Activated naive CD4-positive, alpha-beta T cell treated with anti-CD3 and anti-CD28 coated beads, Interleukin-2, amount 50 U/mL, for 24 hours (primary cell): Measurements from ENCODE around the gene GNG7.
"Not testable (repeated sequence)": the region's sequence is repeated elsewhere in the genome, so short reads cannot be mapped to it uniquely, and the experiment has no call there.

Experiments used
- H3K27ac Mint-ChIP-seq: one replicate; pipeline ENCODE4 v1.8.0; 2021; ENCODE audit warnings: mild to moderate bottlenecking, mixed read lengths
- H3K27me3 Mint-ChIP-seq: one replicate; pipeline ENCODE4 v1.8.0; 2021; ENCODE audit warnings: mixed read lengths
- H3K36me3 Mint-ChIP-seq: one replicate; pipeline ENCODE4 v1.8.0; 2021; ENCODE audit warnings: mixed read lengths
- H3K4me1 Mint-ChIP-seq: one replicate; pipeline ENCODE4 v1.8.0; 2021; ENCODE audit warnings: mixed read lengths
- H3K4me3 Mint-ChIP-seq: one replicate; pipeline ENCODE4 v1.8.0; 2021; ENCODE audit warnings: mild to moderate bottlenecking, mixed read lengths
- H3K9me3 Mint-ChIP-seq: one replicate; pipeline ENCODE4 v1.8.0; 2021; ENCODE audit warnings: mixed read lengths

The GNG7 gene

GRCh38 chr19:2703077-2703437 is 563 bp upstream of the GNG7 start:
- H3K27ac Mint-ChIP-seq = peak overlapping the region; percentile 65
- no peaks in the 10 kb centered on the region for H3K9me3 Mint-ChIP-seq
- H3K4me1 Mint-ChIP-seq = peaks cover 34% of the 10 kb centered on the region
- peak overlapping the region; percentile 77 for H3K4me3 Mint-ChIP-seq
- H3K27me3 Mint-ChIP-seq = no peaks in the 10 kb centered on the region
- no peaks in the 10 kb centered on the region for H3K36me3 Mint-ChIP-seq

GRCh38 chr19:2701361-2702169 is 929 bp downstream of the GNG7 start:
- Mint-ChIP-seq H3K27me3 (no peaks in the 10 kb centered on the region), H3K36me3 (no peaks in the 10 kb centered on the region), H3K9me3 (no peaks in the 10 kb centered on the region), H3K4me1 (peaks cover 34% of the 10 kb centered on the region), H3K27ac (peak overlapping the region; percentile 30), H3K4me3 (peak overlapping the region; percentile 74)

- Mint-ChIP-seq H3K36me3 (no peaks in the 10 kb centered on the region), H3K9me3 (no peaks in the 10 kb centered on the region), H3K27ac (peak overlapping the region; percentile 5), H3K27me3 (no peaks in the 10 kb centered on the region), H3K4me1 (peaks cover 34% of the 10 kb centered on the region), H3K4me3 (peak overlapping the region; percentile 26)
These were observed 1.7 kb downstream of the GNG7 start for GRCh38 chr19:2700660-2701360.

GRCh38 chr19:2699413-2700140 is 2.9 kb downstream of the GNG7 start:
- no peak overlapping the region for H3K4me3 Mint-ChIP-seq

DNA sequence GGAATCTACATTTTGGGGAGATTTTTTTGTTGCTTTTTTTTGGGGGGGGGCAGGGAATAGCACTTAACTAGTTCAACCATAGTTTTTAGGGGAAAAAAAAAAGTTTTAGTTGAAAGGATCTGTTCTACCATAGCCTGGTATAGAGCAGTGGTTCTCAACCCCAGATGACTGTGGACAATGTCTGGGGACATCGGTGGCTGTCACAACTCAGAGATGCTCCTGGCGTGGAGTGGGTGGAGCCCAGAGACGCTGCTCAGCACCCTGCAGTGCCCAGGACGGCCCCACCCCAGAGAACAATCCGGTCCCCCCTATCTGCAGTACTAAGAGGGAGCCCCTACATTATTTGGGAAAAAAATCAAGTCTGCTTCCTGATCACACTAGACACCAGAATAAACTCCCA is 8.3 kb downstream of the GNG7 start:
- no peak overlapping the region for H3K4me3 Mint-ChIP-seq
- no peaks in the 10 kb centered on the region for H3K36me3 Mint-ChIP-seq
- no peaks in the 10 kb centered on the region for H3K9me3 Mint-ChIP-seq
- H3K27ac Mint-ChIP-seq = no peak overlapping the region
- peaks cover 7% of the 10 kb centered on the region for H3K4me1 Mint-ChIP-seq
- no peaks in the 10 kb centered on the region for H3K27me3 Mint-ChIP-seq

More at GRCh38 chr19:2699413-2700140, 2.9 kb downstream of the GNG7 start:
- Mint-ChIP-seq H3K36me3 (no peaks in the 10 kb centered on the region), H3K27me3 (no peaks in the 10 kb centered on the region), H3K9me3 (no peaks in the 10 kb centered on the region), H3K27ac (no peak overlapping the region), H3K4me1 (peaks cover 34% of the 10 kb centered on the region)

DNA sequence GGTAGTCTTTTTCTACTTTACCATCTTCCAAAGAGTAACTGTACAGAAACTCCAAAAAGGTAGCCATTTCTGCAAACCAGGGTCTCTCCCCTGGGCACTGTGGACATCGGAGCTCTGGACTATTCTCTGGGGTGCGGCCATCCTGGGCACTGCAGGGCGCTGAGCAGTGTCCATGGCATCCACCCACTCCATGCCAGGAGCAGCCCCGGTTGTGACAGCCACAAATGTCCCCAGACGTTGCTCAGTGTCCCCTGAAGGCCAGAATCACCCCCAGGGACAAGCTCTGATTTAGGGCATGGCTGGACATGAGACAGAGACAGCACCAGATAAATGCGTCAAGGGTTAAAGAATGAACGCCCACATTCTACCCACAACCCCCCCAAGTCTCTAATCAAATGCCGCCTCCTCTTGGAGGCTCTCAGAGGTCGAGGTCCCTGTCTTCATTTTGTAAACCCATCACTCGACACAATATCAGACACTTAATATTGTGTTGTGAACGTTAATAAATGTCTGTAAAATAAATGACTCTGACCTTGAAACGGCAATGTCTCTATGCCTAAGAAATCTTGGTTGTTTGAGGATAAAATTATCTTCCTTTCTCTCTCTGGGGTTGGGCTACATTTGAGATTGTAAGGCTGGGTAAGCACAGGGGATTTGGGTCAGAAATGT is 8.9 kb downstream of the GNG7 start:
- Mint-ChIP-seq H3K27ac (no peak overlapping the region), H3K36me3 (no peaks in the 10 kb centered on the region), H3K27me3 (no peaks in the 10 kb centered on the region), H3K4me3 (no peak overlapping the region), H3K9me3 (no peaks in the 10 kb centered on the region), H3K4me1 (peaks cover 2% of the 10 kb centered on the region)

- Mint-ChIP-seq H3K36me3 (no peaks in the 10 kb centered on the region), H3K27ac (no peak overlapping the region), H3K27me3 (no peaks in the 10 kb centered on the region), H3K9me3 (no peaks in the 10 kb centered on the region), H3K4me1 (no peaks in the 10 kb centered on the region), H3K4me3 (no peak overlapping the region)
These were observed 10.5 kb downstream of the GNG7 start for GRCh38 chr19:2691951-2692350.

- Mint-ChIP-seq H3K27ac (no peak overlapping the region), H3K36me3 (no peaks in the 10 kb centered on the region), H3K4me3 (no peak overlapping the region), H3K27me3 (no peaks in the 10 kb centered on the region), H3K4me1 (no peaks in the 10 kb centered on the region), H3K9me3 (no peaks in the 10 kb centered on the region)
These were observed 11.6 kb downstream of the GNG7 start for GRCh38 chr19:2690856-2691255.

DNA sequence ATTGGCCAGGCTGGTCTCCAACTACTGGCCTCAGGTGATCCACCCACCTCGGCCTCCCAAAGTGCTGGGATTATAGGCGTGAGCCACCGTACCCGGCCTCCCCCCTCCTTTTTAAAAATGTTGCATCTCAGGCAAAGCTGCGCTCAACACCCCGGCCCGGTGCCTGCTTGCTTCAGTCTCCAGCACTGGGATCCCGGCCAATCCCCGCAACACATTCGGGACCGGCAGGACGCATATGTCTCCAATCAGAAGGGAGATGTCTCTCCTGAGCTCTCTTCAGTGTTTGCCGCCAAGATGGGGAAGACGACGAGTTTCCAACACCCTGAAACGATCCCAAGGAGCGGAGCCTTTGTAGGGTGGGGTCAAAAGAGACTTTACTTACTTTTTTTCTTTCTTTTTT is 16.1 kb downstream of the GNG7 start:
- no peak overlapping the region for H3K4me3 Mint-ChIP-seq
- no peak overlapping the region for H3K27ac Mint-ChIP-seq
- no peaks in the 10 kb centered on the region for H3K27me3 Mint-ChIP-seq
- no peaks in the 10 kb centered on the region for H3K4me1 Mint-ChIP-seq
- no peaks in the 10 kb centered on the region for H3K36me3 Mint-ChIP-seq
- no peaks in the 10 kb centered on the region for H3K9me3 Mint-ChIP-seq

- H3K27ac Mint-ChIP-seq = no peak overlapping the region
- no peak overlapping the region for H3K4me3 Mint-ChIP-seq
- H3K9me3 Mint-ChIP-seq = no peaks in the 10 kb centered on the region
- H3K27me3 Mint-ChIP-seq = no peaks in the 10 kb centered on the region
- no peaks in the 10 kb centered on the region for H3K36me3 Mint-ChIP-seq
- H3K4me1 Mint-ChIP-seq = no peaks in the 10 kb centered on the region
These were observed 17.2 kb downstream of the GNG7 start for GRCh38 chr19:2685204-2685704.

- H3K27me3 Mint-ChIP-seq = no peaks in the 10 kb centered on the region
- no peaks in the 10 kb centered on the region for H3K36me3 Mint-ChIP-seq
- no peaks in the 10 kb centered on the region for H3K9me3 Mint-ChIP-seq
- H3K4me3 Mint-ChIP-seq = no peak overlapping the region
- no peaks in the 10 kb centered on the region for H3K4me1 Mint-ChIP-seq
- no peak overlapping the region for H3K27ac Mint-ChIP-seq
These were observed 19.0 kb downstream of the GNG7 start for GRCh38 chr19:2683430-2684003.

DNA sequence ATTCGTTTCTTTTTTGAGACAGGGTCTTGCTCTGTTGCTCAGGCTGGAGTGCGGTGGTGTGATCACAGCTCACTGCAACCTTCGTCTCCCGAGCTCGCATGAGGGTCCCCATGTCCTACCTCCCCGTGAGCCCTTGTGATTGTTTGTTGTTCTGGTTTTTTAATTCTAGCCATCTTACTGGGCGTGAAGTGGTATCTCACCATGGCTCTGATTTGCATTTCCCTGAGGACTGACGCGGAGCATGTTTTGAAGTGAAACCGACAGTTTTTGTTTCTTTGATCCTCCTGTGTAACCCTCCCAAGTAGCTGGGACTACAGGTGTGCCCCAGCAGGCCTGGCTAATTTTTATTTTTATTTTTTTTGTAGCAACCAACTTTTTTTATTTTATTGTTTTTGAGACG is 21.7 kb downstream of the GNG7 start:
- H3K9me3 Mint-ChIP-seq = no peaks in the 10 kb centered on the region
- H3K36me3 Mint-ChIP-seq = no peaks in the 10 kb centered on the region
- no peaks in the 10 kb centered on the region for H3K4me1 Mint-ChIP-seq
- no peak overlapping the region for H3K27ac Mint-ChIP-seq
- H3K4me3 Mint-ChIP-seq = no peak overlapping the region
- H3K27me3 Mint-ChIP-seq = no peaks in the 10 kb centered on the region

- Mint-ChIP-seq H3K27me3 (no peaks in the 10 kb centered on the region), H3K9me3 (no peaks in the 10 kb centered on the region), H3K4me3 (no peak overlapping the region), H3K27ac (no peak overlapping the region), H3K4me1 (no peaks in the 10 kb centered on the region), H3K36me3 (no peaks in the 10 kb centered on the region)
These were observed 23.1 kb downstream of the GNG7 start for GRCh38 chr19:2679439-2679838.

DNA sequence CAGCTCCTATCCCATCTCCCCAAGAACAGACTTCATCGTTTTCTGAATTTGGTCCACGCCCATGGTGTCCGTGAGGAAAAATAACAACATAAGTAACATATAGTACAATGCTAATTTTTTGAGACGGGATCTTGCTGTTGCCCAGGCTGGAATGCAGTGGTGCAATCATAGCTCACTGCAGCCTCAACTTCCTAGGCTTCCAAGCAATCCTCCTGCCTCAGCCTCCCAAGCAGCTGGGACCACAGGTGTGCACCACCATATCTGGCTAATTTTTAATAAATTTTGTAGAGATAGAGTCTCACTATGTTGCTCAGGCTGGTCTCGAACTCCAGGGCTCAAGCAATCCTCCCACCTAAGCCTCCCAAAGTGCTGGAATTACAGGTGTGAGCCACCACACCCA is 23.5 kb downstream of the GNG7 start:
- not testable (repeated sequence) for H3K27ac Mint-ChIP-seq, H3K4me3 Mint-ChIP-seq, H3K27me3 Mint-ChIP-seq, H3K9me3 Mint-ChIP-seq, H3K4me1 Mint-ChIP-seq, H3K36me3 Mint-ChIP-seq

- Mint-ChIP-seq H3K27ac (no peak overlapping the region), H3K9me3 (no peaks in the 10 kb centered on the region), H3K4me1 (no peaks in the 10 kb centered on the region), H3K36me3 (no peaks in the 10 kb centered on the region), H3K27me3 (no peaks in the 10 kb centered on the region), H3K4me3 (no peak overlapping the region)
These were observed 24.3 kb downstream of the GNG7 start for GRCh38 chr19:2678044-2678671.
